ENCODE results near the gene CCDC97. TPM values are rescaled to one million over a fixed set of nuclear protein-coding genes. Genes with fewer than 3 reads are reported as not detected.

The CCDC97 gene
- polyA plus RNA-seq, 1 experiment, result 8.5 TPM

GRCh38 chr19:41353466-41354342 lies 43.7 kb downstream of the CCDC97 start, which contains the start of gene TGFB1:
Gene TGFB1, minus strand, starts transcription at chr19:41353922. Its CDS starts 878 bp downstream, at chr19:41353044.
- Histone ChIP-seq H3K9me3 (ENCODE audit: control insufficient read depth, insufficient read depth, low read length) (no peaks in the 10 kb centered on the region; the same call in 1 of the 2 replicates), H3K4me3 (ENCODE audit: low read depth, low read length) (peak within 1 kb of the TSS; percentile 91), H3K27ac (ENCODE audit: low read depth, low read length) (peak within 1 kb of the TSS; percentile 21), H3K27me3 (ENCODE audit: control insufficient read depth, insufficient read depth, low read length) (no peaks in the 10 kb centered on the region)
- DNase-seq (ENCODE audit: low read depth, low spot score), result peak; percentile 76
- ChIA-PET CTCF (interaction anchor here (0.6 to 2.8 kb wide), 7 partner anchors 10 to 656 kb away, joined by 3 to 16 read pairs (median 4); partner anchors contain the start of gene B9D2), POLR2A (interaction anchor here (0.6 to 3.0 kb wide), 6 partner anchors 10 to 45 kb away, joined by 3 to 43 read pairs (median 6); partner anchors contain the start of genes B9D2 and CCDC97)
- TF ChIP-seq CTCF (IDR thresholded peaks at IDR 0.05; ENCODE audit: low read depth, low read length), result peak; percentile 87

GRCh38 chr19:41354343-41354953 lies 44.5 kb downstream of the CCDC97 start:
- H3K27me3 ChIP-seq (ENCODE audit: control insufficient read depth, insufficient read depth, low read length), result no peaks in the 10 kb centered on the region
- ChIA-PET POLR2A (no interaction called here), CTCF (interaction anchor here (0.5 to 2.2 kb wide), 7 partner anchors 9 to 85 kb away, joined by 3 to 13 read pairs (median 3); partner anchors contain the start of genes B9D2 and DMAC2)
- TF ChIP-seq CTCF (IDR thresholded peaks at IDR 0.05; ENCODE audit: low read depth, low read length), result no peak
- peak overlapping the region; percentile 21 for H3K27ac ChIP-seq (ENCODE audit: low read depth, low read length)
- H3K9me3 ChIP-seq (ENCODE audit: control insufficient read depth, insufficient read depth, low read length), result no peaks in the 10 kb centered on the region; the same call in 1 of the 2 replicates
- H3K4me3 ChIP-seq (ENCODE audit: low read depth, low read length), result peak overlapping the region; percentile 91
- DNase-seq (ENCODE audit: low read depth, low spot score), result no peak

DNA sequence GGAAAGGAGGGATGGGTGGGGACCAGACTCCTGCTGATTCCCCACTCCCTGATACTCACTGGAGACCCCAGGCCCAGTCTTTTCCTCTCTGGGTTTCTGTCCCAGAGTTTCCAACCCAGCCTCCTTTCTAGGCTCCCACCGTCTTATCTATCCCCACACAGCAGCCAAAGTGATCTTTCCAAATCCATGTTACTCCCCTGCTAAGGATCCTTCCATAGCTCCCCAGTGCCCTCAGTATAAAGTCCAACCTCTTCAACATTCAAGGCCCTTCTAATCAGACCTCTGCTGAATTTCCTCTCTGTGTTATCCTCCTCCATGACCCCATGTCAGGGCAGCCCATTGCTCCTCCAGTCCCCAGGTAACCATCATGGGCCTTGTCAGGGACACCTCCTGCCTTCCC lies 45.1 kb downstream of the CCDC97 start:
- no peak for TF ChIP-seq CTCF (IDR thresholded peaks at IDR 0.05; ENCODE audit: low read depth, low read length)
- Histone ChIP-seq H3K9me3 (ENCODE audit: control insufficient read depth, insufficient read depth, low read length) (no peaks in the 10 kb centered on the region; the same call in 1 of the 2 replicates), H3K4me3 (ENCODE audit: low read depth, low read length) (no peak overlapping the region), H3K27me3 (ENCODE audit: control insufficient read depth, insufficient read depth, low read length) (no peaks in the 10 kb centered on the region), H3K27ac (ENCODE audit: low read depth, low read length) (no peak overlapping the region)
- CTCF ChIA-PET, result interaction anchor here (0.5 to 2.2 kb wide), 11 partner anchors 8 to 163 kb away, joined by 3 to 13 read pairs (median 4); partner anchors contain the start of genes B9D2 and DMAC2
- POLR2A ChIA-PET, result no interaction called here
- no peak for DNase-seq (ENCODE audit: low read depth, low spot score)

DNA sequence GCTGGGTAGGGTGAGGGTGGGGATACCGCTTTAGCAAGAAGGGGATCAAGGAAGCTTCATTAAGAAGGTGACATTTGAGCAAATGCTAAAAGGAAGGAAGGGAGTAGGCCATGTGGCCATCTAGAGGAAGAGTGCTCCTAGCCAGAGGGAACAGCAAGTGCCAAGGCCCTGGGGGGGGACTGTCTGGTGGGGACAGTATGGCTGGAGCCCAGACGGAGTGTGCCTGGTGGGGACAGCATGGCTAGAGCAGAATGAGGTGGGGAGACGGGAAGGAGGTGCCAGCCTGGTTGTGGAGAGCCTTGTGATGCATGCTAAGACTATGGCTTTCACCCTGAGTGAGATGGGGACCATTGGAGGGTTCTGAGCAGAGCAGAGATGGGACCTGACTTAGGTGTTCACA lies 45.8 kb downstream of the CCDC97 start:
- H3K9me3 ChIP-seq (ENCODE audit: control insufficient read depth, insufficient read depth, low read length), result no peaks in the 10 kb centered on the region; the same call in 1 of the 2 replicates
- TF ChIP-seq CTCF (IDR thresholded peaks at IDR 0.05; ENCODE audit: low read depth, low read length), result no peak
- no peak for DNase-seq (ENCODE audit: low read depth, low spot score)
- H3K27ac ChIP-seq (ENCODE audit: low read depth, low read length), result no peak overlapping the region
- POLR2A ChIA-PET, result no interaction called here
- H3K4me3 ChIP-seq (ENCODE audit: low read depth, low read length), result no peak overlapping the region
- CTCF ChIA-PET, result interaction anchor here (0.6 to 2.2 kb wide), 8 partner anchors 8 to 214 kb away, joined by 3 to 13 read pairs (median 4); partner anchors contain the start of genes B9D2 and DMAC2
- H3K27me3 ChIP-seq (ENCODE audit: control insufficient read depth, insufficient read depth, low read length), result no peaks in the 10 kb centered on the region
